GM21717 (cell line): Measurements from ENCODE around the gene AIG1.
"Not testable (repeated sequence)": the region's sequence is repeated elsewhere in the genome, so short reads cannot be mapped to it uniquely, and the experiment has no call there.

Experiments
- ATAC-seq: cut with Tn5 transposase; IDR thresholded peaks from one replicate; pipeline ENCODE4 v1.9.1; 2021; ENCODE audit warnings: mild to moderate bottlenecking, moderate library complexity; ENCODE audit not compliant: unreplicated experiment

The AIG1 gene

DNA sequence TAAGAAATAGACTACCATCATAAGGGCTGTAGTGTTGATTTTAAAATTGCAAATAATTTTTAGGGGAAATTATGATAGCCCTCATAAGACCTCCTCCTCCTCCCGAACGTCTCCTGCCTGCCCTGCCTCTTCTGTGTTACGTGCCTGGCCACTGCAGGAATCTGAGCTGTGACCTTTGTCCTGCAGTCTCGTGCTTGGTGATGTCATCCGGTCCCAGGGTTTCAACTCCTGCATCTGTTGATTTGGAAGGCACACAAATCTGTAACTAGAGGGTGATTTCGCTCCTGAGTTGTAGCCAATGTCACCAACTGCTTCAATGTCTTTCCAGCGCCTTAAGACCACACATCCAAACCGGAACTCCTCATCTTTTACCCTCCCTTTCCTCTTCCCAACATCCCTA is 163.2 kb downstream of the AIG1 start:
- ATAC-seq: no peak

DNA sequence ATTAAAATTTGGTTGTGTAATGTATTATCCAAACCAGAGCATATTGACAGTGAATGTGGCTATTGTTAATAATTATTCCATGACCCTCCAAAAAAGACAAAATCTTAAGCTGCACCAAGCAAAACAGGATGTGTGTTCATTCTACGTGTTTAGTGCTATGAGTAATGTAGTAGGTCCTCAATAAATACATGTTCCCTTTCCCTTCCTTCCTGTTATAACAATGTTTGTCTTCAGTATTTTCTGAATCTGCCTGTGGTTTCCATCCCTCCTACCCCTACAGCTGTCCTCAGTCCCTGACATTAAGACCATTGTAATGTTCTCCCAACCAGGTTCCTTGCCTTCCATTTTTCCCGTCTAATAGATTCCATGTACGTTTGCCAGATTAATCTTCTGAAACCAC is 163.8 kb downstream of the AIG1 start:
- ATAC-seq: no peak

DNA sequence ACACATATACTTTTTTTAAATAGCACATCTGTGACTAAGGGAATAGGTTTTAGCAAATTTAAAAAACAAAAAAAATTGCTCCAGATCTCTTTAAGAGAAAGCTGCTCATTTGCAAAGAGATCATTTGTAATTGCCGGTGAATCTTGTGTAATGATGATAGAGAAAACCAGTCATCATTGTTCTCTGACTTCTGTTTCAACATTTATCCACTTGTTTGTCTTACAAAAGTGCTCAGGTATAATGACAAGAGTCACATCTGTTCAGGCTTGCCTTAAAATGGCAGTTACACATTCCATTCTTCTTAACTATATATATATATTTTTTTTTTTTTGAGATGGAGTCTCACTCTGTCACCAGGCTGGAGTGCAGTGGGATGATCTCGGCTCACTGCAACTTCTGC is 165.2 kb downstream of the AIG1 start:
- no peak for ATAC-seq

DNA sequence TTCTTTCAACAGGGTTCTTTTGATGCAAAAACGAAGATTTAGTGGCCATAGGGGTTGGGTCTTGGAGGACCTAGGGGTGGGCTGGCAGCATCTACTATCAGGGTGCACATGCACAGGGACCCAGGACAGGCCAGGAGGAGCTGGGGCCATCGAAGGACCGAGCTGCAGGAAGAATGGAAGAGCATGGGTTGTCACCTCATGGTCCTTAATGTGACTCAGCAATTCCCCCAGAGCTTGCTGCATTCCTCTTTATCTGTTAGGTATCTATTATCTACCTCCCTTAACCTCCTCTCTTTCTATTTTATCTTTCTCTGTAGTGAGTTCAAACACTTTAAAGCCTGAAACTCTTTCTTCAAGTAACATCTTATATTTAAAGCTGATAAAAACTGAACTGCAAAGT is 167.0 kb downstream of the AIG1 start:
- ATAC-seq: no peak

DNA sequence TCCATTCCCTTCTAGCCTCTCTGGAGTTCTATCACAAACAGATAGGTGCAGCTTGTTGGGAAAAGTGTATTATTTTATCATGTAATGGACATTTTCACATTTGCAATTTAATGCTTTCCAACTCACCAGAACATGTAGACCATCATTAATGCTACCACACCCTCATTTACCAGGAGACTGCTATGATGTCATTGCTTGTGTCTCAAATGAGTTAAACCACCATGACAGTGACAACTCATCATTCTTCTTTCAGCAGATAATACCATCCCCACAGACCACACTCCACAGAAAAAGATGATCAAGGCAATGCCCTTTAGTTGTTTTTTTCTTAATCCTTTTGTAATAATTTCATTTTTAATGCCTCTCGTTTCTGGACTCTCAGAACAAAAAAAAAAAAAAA is 168.7 kb downstream of the AIG1 start:
- ATAC-seq: no peak

DNA sequence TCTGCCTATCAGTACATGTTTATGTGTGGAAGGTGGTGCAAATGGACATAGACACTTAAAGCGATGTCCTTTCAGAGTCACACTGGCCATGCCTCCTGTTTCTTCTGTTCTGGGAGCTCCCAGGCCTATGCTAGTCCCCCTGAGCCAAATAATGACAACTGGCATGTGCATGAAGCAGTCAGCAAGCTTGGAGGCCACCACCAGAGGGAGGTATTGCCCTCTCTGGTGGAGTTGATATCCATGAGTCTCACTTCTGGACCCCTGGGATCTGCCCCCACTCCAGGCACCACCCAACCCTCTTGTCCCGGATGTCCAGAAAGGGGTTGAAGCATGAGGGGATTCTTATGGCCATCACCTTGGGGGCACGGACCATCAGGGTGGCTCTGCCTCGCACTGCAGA is 172.2 kb downstream of the AIG1 start:
- no peak for ATAC-seq

DNA sequence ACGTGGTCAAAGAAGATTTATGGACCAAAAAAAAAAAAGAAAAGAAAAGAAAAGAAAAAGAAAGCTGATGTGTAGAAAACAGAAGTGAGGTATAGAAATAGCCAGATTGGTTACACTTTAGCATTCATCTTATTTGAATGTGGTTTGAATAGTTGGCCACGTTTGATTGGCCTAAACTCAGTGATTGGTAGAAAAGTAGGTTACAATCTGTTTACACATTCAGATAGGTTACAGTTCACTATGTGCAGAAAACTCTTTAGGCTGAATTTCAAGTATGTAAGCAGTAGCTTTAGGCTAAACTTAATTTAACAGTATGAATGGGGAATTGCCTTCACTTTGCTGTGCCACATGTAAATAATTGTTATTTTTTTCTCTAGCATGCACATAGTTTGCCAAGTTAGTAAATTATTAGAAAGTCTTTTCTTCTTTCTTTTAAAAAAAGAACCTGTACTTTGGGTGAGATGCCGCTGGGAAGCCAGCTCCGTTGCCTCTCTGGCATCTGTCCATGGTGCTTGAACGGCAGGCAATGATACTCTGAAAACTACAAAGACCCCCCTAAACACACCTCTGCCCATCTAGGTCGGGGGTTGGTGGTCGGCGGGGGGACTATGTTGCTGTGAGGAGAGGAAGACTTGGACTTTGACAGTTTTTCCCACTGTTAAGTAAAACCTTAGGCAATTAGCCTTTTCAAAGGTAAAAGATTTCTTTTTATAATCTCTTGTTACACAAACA is 173.0 kb downstream of the AIG1 start:
- no peak for ATAC-seq

DNA sequence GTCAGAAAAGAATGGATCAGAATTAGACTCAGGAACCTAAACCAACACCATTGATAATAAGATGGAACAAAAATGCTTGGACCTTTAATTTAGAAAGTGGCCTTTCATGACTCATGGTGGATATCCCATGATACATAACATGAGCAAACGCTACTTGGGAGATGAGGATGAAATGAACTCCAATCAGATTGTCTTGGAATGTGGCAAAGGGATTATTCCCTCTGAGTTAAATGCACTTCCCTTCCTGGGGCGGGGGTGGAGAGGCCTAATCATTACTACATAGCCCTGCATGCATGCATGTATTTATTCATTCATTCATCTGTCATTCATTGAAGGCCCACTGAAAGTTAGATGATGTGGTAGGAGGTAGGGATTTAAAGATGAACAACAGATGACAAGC is 174.0 kb downstream of the AIG1 start:
- no peak for ATAC-seq

DNA sequence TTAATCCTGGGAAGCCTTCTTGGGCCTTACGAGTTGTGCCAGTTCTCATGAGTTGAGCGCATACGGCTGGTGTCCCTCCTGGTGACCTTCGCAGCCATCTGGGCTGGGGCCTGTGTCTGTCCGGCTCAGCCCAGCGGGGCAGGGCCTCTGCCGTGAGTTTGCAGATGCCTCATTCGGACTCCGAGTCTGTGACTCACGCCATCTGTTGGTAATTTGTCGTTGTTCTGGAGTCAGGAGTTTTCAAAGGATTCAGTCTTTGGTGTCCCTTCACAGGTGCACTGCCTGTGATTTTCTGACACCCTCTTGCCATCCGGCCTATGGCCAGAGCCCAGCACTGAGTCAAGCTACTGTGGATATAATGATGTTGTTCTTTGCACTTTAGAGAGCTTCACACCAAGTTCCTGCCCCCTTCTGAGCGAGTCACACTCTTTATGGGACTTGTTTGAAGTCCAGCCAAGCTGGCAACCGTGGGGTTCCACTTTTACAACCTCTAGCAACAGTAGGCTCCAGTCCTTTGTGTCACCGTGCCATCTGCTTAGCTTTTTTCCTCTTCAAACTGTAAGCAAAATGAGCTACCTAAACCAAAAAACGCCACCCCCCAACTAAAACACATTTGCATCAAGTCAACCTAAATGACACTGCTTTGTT is 175.6 kb downstream of the AIG1 start:
- ATAC-seq: no peak

DNA sequence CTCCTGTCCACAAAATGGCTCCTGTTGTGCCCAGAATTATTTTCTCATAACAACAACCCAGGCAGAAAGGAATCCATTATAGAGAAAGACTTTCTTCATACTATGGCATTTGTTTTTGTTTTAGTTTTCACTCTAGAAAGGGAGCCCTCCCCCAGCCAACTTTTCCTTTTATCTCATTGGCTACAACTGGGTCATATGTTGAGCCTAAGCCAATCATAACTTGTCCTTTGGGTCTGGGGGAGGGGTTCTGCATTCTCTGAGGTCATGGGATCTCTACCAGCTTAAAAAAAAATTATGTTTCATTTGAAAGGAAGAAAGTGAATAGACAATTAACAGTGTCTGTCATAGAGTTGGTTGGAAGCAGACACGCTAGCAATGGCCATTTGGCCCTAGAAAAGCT is 177.6 kb downstream of the AIG1 start:
- ATAC-seq: no peak

DNA sequence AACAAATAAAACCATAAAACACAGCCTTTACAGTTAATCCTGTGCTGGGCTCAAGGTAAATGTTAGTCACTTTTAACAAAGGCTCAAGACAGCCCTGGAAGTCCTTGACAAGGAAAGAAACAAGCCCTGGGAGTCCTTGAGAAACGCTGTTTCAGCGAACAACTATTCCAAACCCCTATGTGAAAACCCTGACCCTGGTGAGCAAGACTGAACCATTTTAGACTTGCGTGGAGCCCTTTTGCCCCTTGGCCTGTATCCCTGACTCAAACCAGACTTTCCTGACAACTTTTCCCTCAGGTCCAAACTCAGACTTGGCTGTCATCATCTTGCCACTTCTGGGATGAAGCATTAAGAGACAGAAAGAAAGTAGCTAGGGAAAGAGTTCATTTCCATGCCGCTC is 180.4 kb downstream of the AIG1 start:
- no peak for ATAC-seq

DNA sequence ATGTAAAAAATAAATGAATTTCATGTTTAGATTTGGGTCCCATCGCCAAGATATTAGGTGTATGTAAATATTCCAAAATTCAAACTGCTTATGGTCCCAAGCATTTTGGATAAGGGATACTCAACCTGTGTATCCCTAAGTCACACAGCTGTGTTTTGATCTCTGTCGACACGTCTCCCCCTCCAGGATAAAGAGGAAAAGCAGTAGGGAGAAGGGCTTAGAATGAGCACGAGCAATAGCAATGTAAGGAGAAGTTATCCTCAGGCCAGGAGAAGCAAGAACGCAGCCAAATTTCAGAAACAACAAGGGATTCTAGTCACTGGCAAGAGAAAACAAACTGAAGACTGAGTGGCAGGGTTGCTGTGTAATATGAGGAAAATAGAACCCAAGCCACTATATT is 181.2 kb downstream of the AIG1 start:
- ATAC-seq: no peak

DNA sequence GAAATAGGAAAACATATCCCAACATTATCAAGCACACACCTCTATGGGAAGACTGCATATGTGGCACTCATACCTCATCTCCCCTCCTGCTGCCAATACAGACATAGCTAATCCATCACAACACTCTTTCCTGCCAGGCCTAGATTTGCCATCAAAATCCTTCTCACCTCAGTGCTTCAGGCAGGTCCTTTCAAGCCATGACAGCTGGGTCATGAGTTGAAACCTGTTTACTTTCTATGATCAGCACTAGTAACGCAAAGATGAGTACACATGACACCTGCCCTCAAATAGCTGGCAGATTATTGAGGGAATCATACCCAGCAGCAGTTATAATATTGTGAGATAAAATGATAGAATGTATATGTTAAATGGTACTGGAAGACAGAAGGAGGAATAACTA is 183.1 kb downstream of the AIG1 start:
- ATAC-seq: no peak

DNA sequence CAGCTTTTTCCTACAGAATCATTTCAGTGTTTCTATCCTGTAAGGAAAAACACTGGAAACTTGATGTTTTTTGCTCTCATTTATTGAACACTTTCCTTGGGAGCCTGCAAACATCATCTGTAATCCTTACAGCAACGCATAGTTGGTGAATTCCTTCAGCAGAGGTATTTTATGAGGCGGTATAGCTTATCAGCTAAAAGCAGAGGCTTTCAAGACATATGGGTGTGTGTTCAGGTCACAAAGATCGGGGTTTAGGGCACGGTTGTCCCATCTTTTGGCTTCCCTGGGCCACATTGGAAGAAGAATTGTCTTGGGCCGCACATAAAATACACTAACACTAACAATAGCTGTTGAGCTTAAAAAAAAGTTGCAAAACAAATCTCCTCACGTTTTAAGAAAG is 185.0 kb downstream of the AIG1 start:
- ATAC-seq: no peak

DNA sequence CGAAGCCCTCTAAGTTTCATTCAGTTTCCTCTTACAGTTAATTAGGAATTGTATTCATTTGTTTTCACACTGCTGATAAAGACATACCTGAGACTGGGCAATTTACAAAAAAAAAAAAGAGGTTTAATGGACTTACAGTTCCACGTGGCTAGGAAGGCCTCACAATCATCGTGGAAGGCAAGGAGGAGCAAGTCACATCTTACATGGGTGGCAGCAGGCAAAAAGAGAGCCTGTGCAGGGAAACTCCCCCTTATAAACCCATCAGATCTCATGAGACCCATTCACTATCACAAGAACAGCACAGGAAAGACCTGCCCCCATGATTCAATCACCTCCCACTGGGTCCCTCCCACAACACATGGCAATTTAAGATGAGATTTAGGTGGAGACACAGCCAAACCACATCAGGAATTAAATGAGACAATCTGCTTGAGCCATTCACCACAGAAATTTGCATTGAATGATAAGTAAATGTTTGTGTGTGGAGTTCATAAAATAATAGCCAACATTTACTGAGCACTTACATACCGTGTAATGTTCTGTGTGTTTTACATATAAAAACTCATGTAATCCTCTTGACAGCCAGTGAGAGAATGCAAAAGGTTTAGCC is 185.6 kb downstream of the AIG1 start:
- ATAC-seq: not testable (repeated sequence)

DNA sequence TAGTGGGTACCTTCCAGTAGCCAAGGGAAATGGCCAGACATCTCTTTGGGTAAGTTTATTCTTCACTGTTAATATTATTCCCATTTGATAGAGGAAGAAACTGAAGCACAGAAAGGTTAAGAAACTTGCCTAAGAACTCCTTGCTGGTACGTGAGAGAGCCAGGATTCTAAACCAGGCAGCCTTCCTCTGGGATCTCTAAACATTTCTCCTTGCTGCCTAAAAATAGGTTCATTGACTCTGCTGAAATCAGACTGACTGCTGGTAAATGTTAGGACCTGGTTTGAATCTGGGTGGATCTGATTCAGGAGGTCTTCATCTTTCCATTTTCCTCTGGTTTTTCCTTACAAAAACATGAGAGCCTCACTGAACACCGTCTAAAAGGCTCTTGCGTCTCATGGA is 186.9 kb downstream of the AIG1 start:
- ATAC-seq: no peak

DNA sequence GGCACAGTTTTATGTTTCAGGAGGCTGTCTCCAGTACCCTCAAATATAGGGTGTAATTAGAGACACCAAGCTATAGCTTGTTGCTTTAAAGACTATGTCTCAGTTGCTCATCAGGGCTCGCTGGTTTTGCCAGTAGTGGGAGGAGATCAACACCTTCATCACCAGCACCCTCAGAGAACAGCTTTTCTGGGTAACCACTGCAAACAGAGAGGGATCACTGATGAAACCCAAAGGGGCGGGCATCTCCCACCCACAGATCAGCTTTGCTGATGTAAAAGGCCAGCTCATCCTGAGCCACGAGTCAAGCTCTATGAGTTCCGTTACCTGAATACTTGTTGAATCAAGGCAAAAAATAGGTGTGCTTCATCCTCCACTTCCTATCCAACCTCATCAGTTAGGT is 187.7 kb downstream of the AIG1 start:
- ATAC-seq: no peak

DNA sequence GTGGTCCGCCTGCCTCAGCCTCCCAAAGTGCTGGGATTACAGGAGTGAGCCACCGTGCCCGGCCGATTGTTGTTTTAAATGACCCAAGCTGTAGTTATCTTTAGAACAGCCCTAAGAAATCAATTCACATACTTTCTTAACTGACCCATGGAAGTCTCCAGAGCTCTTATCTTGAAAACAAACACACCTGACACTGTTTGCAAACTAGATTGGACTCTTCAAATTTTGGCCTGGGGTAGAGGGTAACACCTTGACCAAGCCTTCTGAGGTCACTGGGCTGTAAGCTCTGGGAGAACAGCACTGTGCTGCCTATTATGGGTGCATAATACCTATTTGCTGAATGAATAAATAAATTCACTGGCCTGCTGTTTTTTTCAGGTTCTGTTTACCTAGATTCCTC is 190.6 kb downstream of the AIG1 start:
- ATAC-seq: no peak

DNA sequence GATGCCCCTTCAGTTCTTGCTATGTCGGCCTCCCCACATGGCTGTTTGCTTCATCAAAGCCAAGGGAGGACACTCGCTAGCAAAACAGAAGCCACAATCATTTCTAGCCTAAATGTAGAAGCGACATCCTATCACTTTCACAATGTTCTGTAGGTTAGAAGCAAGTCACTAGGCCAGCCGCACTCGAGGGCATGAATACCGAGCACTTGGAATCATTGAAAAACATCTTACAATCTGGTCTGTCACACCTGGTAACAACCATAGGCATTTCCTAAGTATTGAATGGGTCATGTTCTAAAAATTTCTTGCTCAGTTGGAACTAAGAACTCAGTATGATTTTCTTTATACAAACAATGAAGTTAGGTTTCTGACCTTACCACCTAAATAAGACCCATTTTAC is 192.3 kb downstream of the AIG1 start:
- no peak for ATAC-seq

DNA sequence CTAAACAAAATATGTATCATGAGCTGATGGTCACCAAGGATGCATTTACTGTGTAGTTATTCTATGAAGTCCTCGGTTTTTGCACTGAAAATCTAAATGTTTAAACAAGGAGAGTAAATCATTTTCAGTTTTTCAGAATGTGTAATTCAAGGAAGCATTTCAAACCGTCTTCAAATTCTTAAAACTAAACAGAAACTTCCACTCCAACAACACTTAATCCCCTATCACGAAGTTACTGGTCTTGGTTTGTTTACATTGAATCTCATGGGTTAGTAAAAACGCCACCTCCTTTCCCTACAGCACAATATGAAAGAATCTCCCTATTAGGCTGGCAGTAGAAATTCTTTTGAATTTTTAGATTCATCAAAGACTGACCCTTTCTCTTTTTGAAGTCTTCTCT is 192.9 kb downstream of the AIG1 start:
- ATAC-seq: no peak

DNA sequence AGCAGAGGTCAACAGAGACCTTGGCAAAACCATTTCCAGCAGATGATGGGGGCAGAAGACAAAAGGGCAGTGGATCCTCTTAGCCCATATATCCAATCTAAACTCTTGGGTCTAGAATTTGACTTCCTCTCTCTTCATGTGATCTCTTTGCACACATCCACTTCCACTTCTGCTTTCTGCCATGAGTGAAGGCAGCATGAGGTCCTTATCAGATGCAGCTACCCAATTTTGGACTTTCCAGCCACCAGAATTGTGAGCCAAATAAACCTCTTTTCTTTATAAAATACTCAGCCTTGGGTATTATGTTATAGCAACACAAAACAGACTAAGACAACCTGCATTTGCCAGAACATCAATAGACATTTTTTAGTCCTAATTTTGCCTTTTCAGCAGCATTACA is 198.3 kb downstream of the AIG1 start:
- ATAC-seq: no peak

DNA sequence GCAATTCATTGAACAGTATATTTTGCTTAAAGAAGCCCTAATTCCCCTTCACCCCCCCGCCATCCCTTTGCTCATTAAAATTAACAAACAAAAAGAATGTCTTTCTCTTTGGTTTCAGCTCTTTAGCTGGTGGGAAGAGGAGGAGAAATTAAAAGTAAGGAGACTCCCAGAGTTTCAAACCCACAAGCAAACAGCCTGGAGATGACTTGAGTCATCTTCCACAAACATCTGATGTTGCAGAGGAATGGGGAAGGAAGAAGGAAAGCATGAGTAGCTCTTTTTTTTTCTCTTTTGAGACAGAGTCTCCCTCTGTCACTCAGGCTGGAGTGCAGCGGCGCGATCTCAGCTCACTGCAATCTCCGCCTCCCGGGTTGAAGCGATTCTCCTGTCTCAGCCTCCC is 200.2 kb downstream of the AIG1 start:
- ATAC-seq: no peak
